ENCODE measurements around the gene CBLC. TPM values are rescaled to one million over a fixed set of nuclear protein-coding genes. Genes with fewer than 3 reads are reported as not detected.

CBLC gene
- total and polyA plus RNA-seq, 10 of the 15 experiments (the other 5 are each of a cell fraction or from before 2014, with no cell fraction given), result not detected

DNA sequence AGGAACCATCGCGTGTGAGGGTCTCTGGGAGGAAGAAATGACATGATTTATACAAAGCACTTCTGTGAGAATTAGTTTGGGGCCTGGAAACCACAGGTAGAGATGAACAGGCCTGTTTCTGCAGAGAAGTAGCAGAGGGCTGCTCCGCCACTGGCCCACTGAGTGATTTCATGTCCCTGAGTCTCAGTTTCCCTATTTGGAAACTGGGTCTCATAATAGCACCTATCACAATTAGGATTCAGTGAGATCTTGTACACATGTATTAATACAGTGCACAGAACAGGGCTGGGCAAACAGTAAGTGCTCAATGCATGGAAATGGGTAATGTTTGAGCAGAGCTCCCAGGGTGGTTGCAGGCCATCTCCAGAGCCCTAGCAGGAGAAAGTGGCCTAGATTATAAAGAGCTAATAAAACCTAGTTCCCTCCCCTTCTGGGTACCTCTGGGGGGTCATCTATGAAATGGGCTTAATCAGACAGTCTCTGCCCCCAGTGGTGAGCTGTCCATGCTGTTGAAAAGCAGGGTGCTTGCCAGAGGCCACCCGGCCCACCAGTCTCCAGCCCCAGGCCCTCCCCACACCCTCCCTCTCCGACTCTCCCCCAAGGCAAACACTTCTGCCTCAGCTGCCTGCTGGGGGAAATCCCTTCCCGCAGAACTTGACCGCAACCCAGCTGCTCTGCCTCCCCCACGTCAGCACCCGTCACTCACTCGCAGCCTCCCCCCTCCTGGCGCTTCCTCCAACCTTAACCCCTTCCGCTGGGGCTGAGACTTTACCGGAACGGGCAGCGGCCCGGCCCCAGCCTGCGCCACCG is 24.7 kb upstream of the CBLC start:
- BruUV-seq (replicated peaks), result TSS peak; percentile 66
- Histone ChIP-seq H3K79me2 (ENCODE audit: control insufficient read depth, insufficient read depth, low read length) (peaks cover 52% of the 10 kb centered on the region), H3K4me3 (peak overlapping the region; percentile 98), H4K20me1 (ENCODE audit: control insufficient read depth, insufficient read depth) (no peaks in the 10 kb centered on the region), H3K9me3 (replicated peaks; ENCODE audit: control insufficient read depth, insufficient read depth, low read length) (no peaks in the 10 kb centered on the region), H3K4me1 (ENCODE audit: control insufficient read depth, insufficient read depth, low read length) (peaks cover 34% of the 10 kb centered on the region), H3K4me2 (ENCODE audit: control insufficient read depth, insufficient read depth) (peak overlapping the region; percentile 97), H3K27me3 (replicated peaks in 1 of 2; ENCODE audit: control insufficient read depth in 2 of 2, insufficient read depth in 2 of 2, low read length in 1 of 2) (no peaks in the 10 kb centered on the region), H3K9ac (ENCODE audit: control insufficient read depth, insufficient read depth, low read length) (peak overlapping the region; percentile 87), H3K27ac (ENCODE audit: control insufficient read depth, insufficient read depth) (peak overlapping the region; percentile 95), H3K36me3 (ENCODE audit: control insufficient read depth in 2 of 2, insufficient read depth in 2 of 2, low read length in 1 of 2) (peaks cover 0 to 7% of the 10 kb centered on the region in 2 experiments), H2AFZ (ENCODE audit: control insufficient read depth, low read depth, low read length) (no peak overlapping the region)
- WGBS (ENCODE audit: insufficient coverage, insufficient replicate concordance, low lambda C conversion rate, missing lambda C conversion rate), result 9% methylated on average over 18 of the region's 18 CpGs
- ATAC-seq (peak; percentile 81), FAIRE-seq (peak; percentile 99), DNase-seq (ENCODE audit: low read depth, low spot score) (peak; percentile 94)
- ChIA-PET RAD21 (ENCODE audit: unreplicated experiment) (interaction anchor here (0.7 to 4.2 kb wide), 8 partner anchors 14 to 137 kb away, joined by 3 to 49 read pairs (median 20); no protein-coding TSS in a partner anchor), CTCF (interaction anchor here (0.9 to 7.7 kb wide), 9 partner anchors 10 to 99 kb away, joined by 3 to 109 read pairs (median 4); no protein-coding TSS in a partner anchor), POLR2A (interaction anchor here (0.5 to 3.8 kb wide), 11 partner anchors 10 to 720 kb away, joined by 4 to 32 read pairs (median 10); no protein-coding TSS in a partner anchor), SMC1A (ENCODE audit: uncharacterized antibody, unreplicated experiment) (interaction anchor here (1.0 to 7.7 kb wide), 11 partner anchors 10 to 448 kb away, joined by 3 to 115 read pairs (median 9); partner anchors contain the start of gene ZNF235)
- intact Hi-C loops (cut with micrococcal nuclease; ENCODE audit: unreplicated experiment), result loop anchor here (1.0 to 2.0 kb wide), 4 partner anchors 16 to 62 kb away; no protein-coding TSS in a partner anchor
- in situ Hi-C loops (cut with MboI), result no loop called here
- TF ChIP-seq SUPT20H (IDR thresholded peaks at IDR 0.05; ENCODE audit: borderline replicate concordance, control insufficient read depth, low read depth, low read length) (no peak), CREM (IDR thresholded peaks at IDR 0.05; ENCODE audit: low read depth) (peak; percentile 98), HDGF (IDR thresholded peaks at IDR 0.05) (peak; percentile 98), NBN (IDR thresholded peaks at IDR 0.05) (peak; percentile 100), ESRRA (IDR thresholded peaks at IDR 0.05; ENCODE audit: low read length) (no peak), SIN3A (IDR thresholded peaks at IDR 0.05; ENCODE audit: low read depth, low read length) (no peak; the same call in none of the 2 replicates), TAF1 (IDR thresholded peaks at IDR 0.05; ENCODE audit: borderline replicate concordance, low read depth, low read length) (peak; percentile 45; the same call in 1 of the 2 replicates), RAD21 (IDR thresholded peaks at IDR 0.05; ENCODE audit: insufficient read depth, low read depth, low read length) (no peak), SREBF1 (IDR thresholded peaks at IDR 0.05; ENCODE audit: low read length) (0 out of 2 replicates have a peak, but pooled peaks have one; percentile 4), BRCA1 (IDR thresholded peaks at IDR 0.05; ENCODE audit: low read depth, low read length) (peak; percentile 36; the same call in 1 of the 2 replicates), SREBF2 (IDR thresholded peaks at IDR 0.05; ENCODE audit: low read length) (no peak)
- TF ChIP-seq, protein P1, sequence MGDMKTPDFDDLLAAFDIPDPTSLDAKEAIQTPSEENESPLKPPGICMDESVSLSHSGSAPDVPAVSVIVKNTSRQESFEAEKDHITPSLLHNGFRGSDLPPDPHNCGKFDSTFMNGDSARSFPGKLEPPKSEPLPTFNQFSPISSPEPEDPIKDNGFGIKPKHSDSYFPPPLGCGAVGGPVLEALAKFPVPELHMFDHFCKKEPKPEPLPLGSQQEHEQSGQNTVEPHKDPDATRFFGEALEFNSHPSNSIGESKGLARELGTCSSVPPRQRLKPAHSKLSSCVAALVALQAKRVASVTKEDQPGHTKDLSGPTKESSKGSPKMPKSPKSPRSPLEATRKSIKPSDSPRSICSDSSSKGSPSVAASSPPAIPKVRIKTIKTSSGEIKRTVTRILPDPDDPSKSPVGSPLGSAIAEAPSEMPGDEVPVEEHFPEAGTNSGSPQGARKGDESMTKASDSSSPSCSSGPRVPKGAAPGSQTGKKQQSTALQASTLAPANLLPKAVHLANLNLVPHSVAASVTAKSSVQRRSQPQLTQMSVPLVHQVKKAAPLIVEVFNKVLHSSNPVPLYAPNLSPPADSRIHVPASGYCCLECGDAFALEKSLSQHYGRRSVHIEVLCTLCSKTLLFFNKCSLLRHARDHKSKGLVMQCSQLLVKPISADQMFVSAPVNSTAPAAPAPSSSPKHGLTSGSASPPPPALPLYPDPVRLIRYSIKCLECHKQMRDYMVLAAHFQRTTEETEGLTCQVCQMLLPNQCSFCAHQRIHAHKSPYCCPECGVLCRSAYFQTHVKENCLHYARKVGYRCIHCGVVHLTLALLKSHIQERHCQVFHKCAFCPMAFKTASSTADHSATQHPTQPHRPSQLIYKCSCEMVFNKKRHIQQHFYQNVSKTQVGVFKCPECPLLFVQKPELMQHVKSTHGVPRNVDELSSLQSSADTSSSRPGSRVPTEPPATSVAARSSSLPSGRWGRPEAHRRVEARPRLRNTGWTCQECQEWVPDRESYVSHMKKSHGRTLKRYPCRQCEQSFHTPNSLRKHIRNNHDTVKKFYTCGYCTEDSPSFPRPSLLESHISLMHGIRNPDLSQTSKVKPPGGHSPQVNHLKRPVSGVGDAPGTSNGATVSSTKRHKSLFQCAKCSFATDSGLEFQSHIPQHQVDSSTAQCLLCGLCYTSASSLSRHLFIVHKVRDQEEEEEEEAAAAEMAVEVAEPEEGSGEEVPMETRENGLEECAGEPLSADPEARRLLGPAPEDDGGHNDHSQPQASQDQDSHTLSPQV (IDR thresholded peaks at IDR 0.05), result 0 out of 2 replicates have a peak, but pooled peaks have one; percentile 60
- TF ChIP-seq, protein P2, sequence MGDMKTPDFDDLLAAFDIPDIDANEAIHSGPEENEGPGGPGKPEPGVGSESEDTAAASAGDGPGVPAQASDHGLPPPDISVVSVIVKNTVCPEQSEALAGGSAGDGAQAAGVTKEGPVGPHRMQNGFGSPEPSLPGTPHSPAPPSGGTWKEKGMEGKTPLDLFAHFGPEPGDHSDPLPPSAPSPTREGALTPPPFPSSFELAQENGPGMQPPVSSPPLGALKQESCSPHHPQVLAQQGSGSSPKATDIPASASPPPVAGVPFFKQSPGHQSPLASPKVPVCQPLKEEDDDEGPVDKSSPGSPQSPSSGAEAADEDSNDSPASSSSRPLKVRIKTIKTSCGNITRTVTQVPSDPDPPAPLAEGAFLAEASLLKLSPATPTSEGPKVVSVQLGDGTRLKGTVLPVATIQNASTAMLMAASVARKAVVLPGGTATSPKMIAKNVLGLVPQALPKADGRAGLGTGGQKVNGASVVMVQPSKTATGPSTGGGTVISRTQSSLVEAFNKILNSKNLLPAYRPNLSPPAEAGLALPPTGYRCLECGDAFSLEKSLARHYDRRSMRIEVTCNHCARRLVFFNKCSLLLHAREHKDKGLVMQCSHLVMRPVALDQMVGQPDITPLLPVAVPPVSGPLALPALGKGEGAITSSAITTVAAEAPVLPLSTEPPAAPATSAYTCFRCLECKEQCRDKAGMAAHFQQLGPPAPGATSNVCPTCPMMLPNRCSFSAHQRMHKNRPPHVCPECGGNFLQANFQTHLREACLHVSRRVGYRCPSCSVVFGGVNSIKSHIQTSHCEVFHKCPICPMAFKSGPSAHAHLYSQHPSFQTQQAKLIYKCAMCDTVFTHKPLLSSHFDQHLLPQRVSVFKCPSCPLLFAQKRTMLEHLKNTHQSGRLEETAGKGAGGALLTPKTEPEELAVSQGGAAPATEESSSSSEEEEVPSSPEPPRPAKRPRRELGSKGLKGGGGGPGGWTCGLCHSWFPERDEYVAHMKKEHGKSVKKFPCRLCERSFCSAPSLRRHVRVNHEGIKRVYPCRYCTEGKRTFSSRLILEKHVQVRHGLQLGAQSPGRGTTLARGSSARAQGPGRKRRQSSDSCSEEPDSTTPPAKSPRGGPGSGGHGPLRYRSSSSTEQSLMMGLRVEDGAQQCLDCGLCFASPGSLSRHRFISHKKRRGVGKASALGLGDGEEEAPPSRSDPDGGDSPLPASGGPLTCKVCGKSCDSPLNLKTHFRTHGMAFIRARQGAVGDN (IDR thresholded peaks at IDR 0.05), result peak; percentile 7; the same call in 1 of the 2 replicates

Measured in GM12878 (cell line).